ENCODE results near the gene AP1B1.
"Not testable (repeated sequence)": the region's sequence is repeated elsewhere in the genome, so short reads cannot be mapped to it uniquely, and the experiment has no call there.

The AP1B1 gene

GRCh38 chr22:29426476-29426875, 38.1 kb upstream of the AP1B1 start:
- Histone ChIP-seq H3K36me3 (ENCODE audit: insufficient read depth, insufficient read length, low read length) (no peaks in the 10 kb centered on the region), H3K9me3 (ENCODE audit: insufficient read depth, low read length) (no peaks in the 10 kb centered on the region), H3K4me1 (ENCODE audit: insufficient read depth, insufficient read length) (no peaks in the 10 kb centered on the region), H3K9ac (ENCODE audit: insufficient read length, low read depth) (no peak overlapping the region), H3K27me3 (ENCODE audit: insufficient read depth, insufficient read length) (no peaks in the 10 kb centered on the region), H3K4me3 (ENCODE audit: insufficient read length, low read depth) (no peak overlapping the region)
- no peak for DNase-seq (ENCODE audit: low read depth, low spot score)
- no peak for TF ChIP-seq YY1 (IDR thresholded peaks at IDR 0.05; ENCODE audit: insufficient read depth, insufficient read length)
- TF ChIP-seq SUZ12 (IDR thresholded peaks at IDR 0.05; ENCODE audit: extremely low read depth, insufficient read depth, insufficient read length) = no peak
- TF ChIP-seq ZNF274 (IDR thresholded peaks at IDR 0.05; ENCODE audit: low read depth, low read length) = no peak

- not testable (repeated sequence) for H3K4me1 ChIP-seq (ENCODE audit: insufficient read depth, insufficient read length); H3K9ac ChIP-seq (ENCODE audit: insufficient read length, low read depth); H3K36me3 ChIP-seq (ENCODE audit: insufficient read depth, insufficient read length, low read length); H3K9me3 ChIP-seq (ENCODE audit: insufficient read depth, low read length); H3K27me3 ChIP-seq (ENCODE audit: insufficient read depth, insufficient read length); H3K4me3 ChIP-seq (ENCODE audit: insufficient read length, low read depth); DNase-seq (ENCODE audit: low read depth, low spot score)
Measured at GRCh38 chr22:29418704-29419103, 30.3 kb upstream of the AP1B1 start.

- H3K4me1 ChIP-seq (ENCODE audit: insufficient read depth, insufficient read length); H3K27me3 ChIP-seq (ENCODE audit: insufficient read depth, insufficient read length); H3K9me3 ChIP-seq (ENCODE audit: insufficient read depth, low read length); H3K9ac ChIP-seq (ENCODE audit: insufficient read length, low read depth); H3K4me3 ChIP-seq (ENCODE audit: insufficient read length, low read depth); H3K36me3 ChIP-seq (ENCODE audit: insufficient read depth, insufficient read length, low read length); DNase-seq (ENCODE audit: low read depth, low spot score): not testable (repeated sequence)
Measured at GRCh38 chr22:29414951-29415591, 26.7 kb upstream of the AP1B1 start.

- DNase-seq (ENCODE audit: low read depth, low spot score) = not testable (repeated sequence)
Measured at GRCh38 chr22:29412772-29413171, 24.4 kb upstream of the AP1B1 start.

GRCh38 chr22:29411569-29412211, 23.3 kb upstream of the AP1B1 start:
- H3K9me3 ChIP-seq (ENCODE audit: insufficient read depth, low read length); H3K4me3 ChIP-seq (ENCODE audit: insufficient read length, low read depth); H3K36me3 ChIP-seq (ENCODE audit: insufficient read depth, insufficient read length, low read length); DNase-seq (ENCODE audit: low read depth, low spot score); H3K27me3 ChIP-seq (ENCODE audit: insufficient read depth, insufficient read length); H3K4me1 ChIP-seq (ENCODE audit: insufficient read depth, insufficient read length); H3K9ac ChIP-seq (ENCODE audit: insufficient read length, low read depth): not testable (repeated sequence)

More at GRCh38 chr22:29412772-29413171, 24.4 kb upstream of the AP1B1 start:
- H3K9me3 ChIP-seq (ENCODE audit: insufficient read depth, low read length); H3K9ac ChIP-seq (ENCODE audit: insufficient read length, low read depth); H3K4me3 ChIP-seq (ENCODE audit: insufficient read length, low read depth); H3K36me3 ChIP-seq (ENCODE audit: insufficient read depth, insufficient read length, low read length); H3K27me3 ChIP-seq (ENCODE audit: insufficient read depth, insufficient read length); H3K4me1 ChIP-seq (ENCODE audit: insufficient read depth, insufficient read length): not testable (repeated sequence)

GRCh38 chr22:29408940-29409339, 20.6 kb upstream of the AP1B1 start:
- no peak for TF ChIP-seq YY1 (IDR thresholded peaks at IDR 0.05; ENCODE audit: insufficient read depth, insufficient read length)
- TF ChIP-seq ZNF274 (IDR thresholded peaks at IDR 0.05; ENCODE audit: low read depth, low read length) = no peak
- Histone ChIP-seq H3K9ac (ENCODE audit: insufficient read length, low read depth) (no peak overlapping the region), H3K9me3 (ENCODE audit: insufficient read depth, low read length) (no peaks in the 10 kb centered on the region), H3K4me1 (ENCODE audit: insufficient read depth, insufficient read length) (no peaks in the 10 kb centered on the region), H3K36me3 (ENCODE audit: insufficient read depth, insufficient read length, low read length) (no peaks in the 10 kb centered on the region), H3K4me3 (ENCODE audit: insufficient read length, low read depth) (no peak overlapping the region), H3K27me3 (ENCODE audit: insufficient read depth, insufficient read length) (no peaks in the 10 kb centered on the region)
- no peak for DNase-seq (ENCODE audit: low read depth, low spot score)

GRCh38 chr22:29401538-29401937, 13.2 kb upstream of the AP1B1 start:
- not testable (repeated sequence) for H3K4me1 ChIP-seq (ENCODE audit: insufficient read depth, insufficient read length); H3K27me3 ChIP-seq (ENCODE audit: insufficient read depth, insufficient read length); H3K9ac ChIP-seq (ENCODE audit: insufficient read length, low read depth); H3K4me3 ChIP-seq (ENCODE audit: insufficient read length, low read depth); H3K9me3 ChIP-seq (ENCODE audit: insufficient read depth, low read length); DNase-seq (ENCODE audit: low read depth, low spot score); H3K36me3 ChIP-seq (ENCODE audit: insufficient read depth, insufficient read length, low read length)

GRCh38 chr22:29400576-29400975, 12.2 kb upstream of the AP1B1 start:
- Histone ChIP-seq H3K4me3 (ENCODE audit: insufficient read length, low read depth) (no peak overlapping the region), H3K9ac (ENCODE audit: insufficient read length, low read depth) (no peak overlapping the region), H3K36me3 (ENCODE audit: insufficient read depth, insufficient read length, low read length) (no peaks in the 10 kb centered on the region), H3K27me3 (ENCODE audit: insufficient read depth, insufficient read length) (no peaks in the 10 kb centered on the region), H3K4me1 (ENCODE audit: insufficient read depth, insufficient read length) (no peaks in the 10 kb centered on the region), H3K9me3 (ENCODE audit: insufficient read depth, low read length) (no peaks in the 10 kb centered on the region)
- DNase-seq (ENCODE audit: low read depth, low spot score) = no peak
- no peak for TF ChIP-seq YY1 (IDR thresholded peaks at IDR 0.05; ENCODE audit: insufficient read depth, insufficient read length)
- TF ChIP-seq ZNF274 (IDR thresholded peaks at IDR 0.05; ENCODE audit: low read depth, low read length) = no peak
- no peak for TF ChIP-seq SUZ12 (IDR thresholded peaks at IDR 0.05; ENCODE audit: extremely low read depth, insufficient read depth, insufficient read length)

All from NT2/D1 (cell line).